ENCODE measurements around the gene FKBP15. TPM values are rescaled to one million over a fixed set of nuclear protein-coding genes. Genes with fewer than 3 reads are reported as not detected.
"Not testable (repeated sequence)": the region's sequence is repeated elsewhere in the genome, so short reads cannot be mapped to it uniquely, and the experiment has no call there.

The FKBP15 gene
- total RNA-seq, 1 experiment from 2014 or later, result 32.2 TPM

GRCh38 chr9:113241161-113241560 lies 20.1 kb upstream of the FKBP15 start:
- no peak overlapping the region for H3K27ac Mint-ChIP-seq (ENCODE audit: low read depth, unreplicated experiment)
- CTCF ChIA-PET, result interaction anchor here (0.5 to 2.2 kb wide), 6 partner anchors 18 to 1503 kb away, joined by 3 to 9 read pairs (median 3); no protein-coding TSS in a partner anchor

DNA sequence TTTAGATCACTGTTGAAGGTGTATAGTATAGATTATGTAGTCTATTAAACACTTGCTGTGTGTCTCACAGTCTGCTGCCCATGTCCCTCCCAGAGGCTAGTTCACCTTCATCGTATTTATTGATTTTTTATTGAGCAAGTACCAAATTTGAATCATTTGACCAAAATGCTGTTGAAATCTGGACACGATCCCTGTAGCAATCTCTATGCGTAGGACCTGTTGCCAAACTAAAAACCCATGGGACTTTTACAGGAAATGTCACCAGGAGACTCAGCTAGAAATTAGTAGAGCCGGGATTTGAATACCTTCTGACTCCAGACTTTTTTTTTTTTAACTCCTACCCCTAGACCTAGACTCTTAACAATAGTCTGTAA lies 17.8 kb upstream of the FKBP15 start:
- ChIA-PET POLR2A (interaction anchor here (0.6 to 3.2 kb wide), 2 partner anchors 17 to 683 kb away, joined by 5 to 22 read pairs; partner anchors contain the start of genes FKBP15 and SLC31A1), CTCF (interaction anchor here (0.6 to 1.1 kb wide), 2 partner anchors 17 to 23 kb away, joined by 3 to 4 read pairs; no protein-coding TSS in a partner anchor)
- H3K27me3 Mint-ChIP-seq (ENCODE audit: insufficient read depth, unreplicated experiment), result no peaks in the 10 kb centered on the region
- no peak for DNase-seq (ENCODE audit: unreplicated experiment)
- peaks cover 6% of the 10 kb centered on the region for H3K4me1 Mint-ChIP-seq (ENCODE audit: insufficient read depth, unreplicated experiment)
- H3K36me3 Mint-ChIP-seq (ENCODE audit: insufficient read depth, unreplicated experiment), result no peaks in the 10 kb centered on the region
- no peak overlapping the region for H3K4me3 Mint-ChIP-seq (ENCODE audit: unreplicated experiment)
- H3K27ac Mint-ChIP-seq (ENCODE audit: low read depth, unreplicated experiment), result no peak overlapping the region
- no peak for TF ChIP-seq CTCF (IDR thresholded peaks at IDR 0.05; ENCODE audit: unreplicated experiment)
- no peaks in the 10 kb centered on the region for H3K9me3 Mint-ChIP-seq (ENCODE audit: unreplicated experiment)
- intact Hi-C loops (cut with micrococcal nuclease), result no loop called here
- no TSS peak for BruUV-seq (replicated peaks)

More at GRCh38 chr9:113241161-113241560, 20.1 kb upstream of the FKBP15 start:
- Mint-ChIP-seq H3K4me3 (ENCODE audit: unreplicated experiment) (no peak overlapping the region), H3K27me3 (ENCODE audit: insufficient read depth, unreplicated experiment) (no peaks in the 10 kb centered on the region), H3K36me3 (ENCODE audit: insufficient read depth, unreplicated experiment) (no peaks in the 10 kb centered on the region), H3K4me1 (ENCODE audit: insufficient read depth, unreplicated experiment) (peaks cover 6% of the 10 kb centered on the region), H3K9me3 (ENCODE audit: unreplicated experiment) (no peaks in the 10 kb centered on the region)
- BruUV-seq (replicated peaks), result no TSS peak
- intact Hi-C loops (cut with micrococcal nuclease), result no loop called here
- no peak for TF ChIP-seq CTCF (IDR thresholded peaks at IDR 0.05; ENCODE audit: unreplicated experiment)
- DNase-seq (ENCODE audit: unreplicated experiment), result no peak
- POLR2A ChIA-PET, result interaction anchor here (0.6 to 1.5 kb wide), 3 partner anchors 34 to 959 kb away, joined by 3 to 4 read pairs (median 3); partner anchors contain the start of gene CDC26

GRCh38 chr9:113238202-113238858 lies 17.3 kb upstream of the FKBP15 start:
- Mint-ChIP-seq H3K4me1 (ENCODE audit: insufficient read depth, unreplicated experiment) (peaks cover 6% of the 10 kb centered on the region), H3K27ac (ENCODE audit: low read depth, unreplicated experiment) (no peak overlapping the region), H3K4me3 (ENCODE audit: unreplicated experiment) (no peak overlapping the region), H3K27me3 (ENCODE audit: insufficient read depth, unreplicated experiment) (no peaks in the 10 kb centered on the region), H3K36me3 (ENCODE audit: insufficient read depth, unreplicated experiment) (no peaks in the 10 kb centered on the region), H3K9me3 (ENCODE audit: unreplicated experiment) (no peaks in the 10 kb centered on the region)
- no peak for TF ChIP-seq CTCF (IDR thresholded peaks at IDR 0.05; ENCODE audit: unreplicated experiment)
- POLR2A ChIA-PET, result interaction anchor here (0.6 to 3.2 kb wide), 3 partner anchors 17 to 682 kb away, joined by 3 to 22 read pairs (median 5); partner anchors contain the start of genes FKBP15 and SLC31A1
- DNase-seq (ENCODE audit: unreplicated experiment), result no peak
- intact Hi-C loops (cut with micrococcal nuclease), result no loop called here
- BruUV-seq (replicated peaks), result no TSS peak
- CTCF ChIA-PET, result interaction anchor here (1.1 kb wide), 1 partner anchor 24 kb away, joined by 4 read pairs; no protein-coding TSS in a partner anchor

DNA sequence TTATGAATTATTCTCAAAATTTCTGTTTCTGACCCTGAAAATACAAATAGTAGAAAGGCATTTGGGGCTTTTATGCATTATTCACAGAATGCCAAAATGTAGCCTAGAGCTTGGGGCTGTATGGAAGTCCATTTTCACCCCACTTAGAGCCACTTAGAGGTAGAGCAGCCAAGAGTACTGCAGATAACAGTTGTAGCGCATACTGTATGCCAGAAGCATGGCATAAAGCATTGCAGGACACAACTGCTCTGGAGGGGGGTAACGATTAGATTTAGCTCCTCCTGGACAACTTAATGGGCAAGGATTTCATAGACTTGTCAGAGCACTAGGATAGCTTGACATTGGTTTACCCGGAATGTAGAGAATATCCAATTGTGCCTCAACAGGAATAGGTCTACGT lies 15.9 kb upstream of the FKBP15 start:
- no TSS peak for BruUV-seq (replicated peaks)
- intact Hi-C loops (cut with micrococcal nuclease), result no loop called here
- no peak overlapping the region for H3K27ac Mint-ChIP-seq (ENCODE audit: low read depth, unreplicated experiment)

DNA sequence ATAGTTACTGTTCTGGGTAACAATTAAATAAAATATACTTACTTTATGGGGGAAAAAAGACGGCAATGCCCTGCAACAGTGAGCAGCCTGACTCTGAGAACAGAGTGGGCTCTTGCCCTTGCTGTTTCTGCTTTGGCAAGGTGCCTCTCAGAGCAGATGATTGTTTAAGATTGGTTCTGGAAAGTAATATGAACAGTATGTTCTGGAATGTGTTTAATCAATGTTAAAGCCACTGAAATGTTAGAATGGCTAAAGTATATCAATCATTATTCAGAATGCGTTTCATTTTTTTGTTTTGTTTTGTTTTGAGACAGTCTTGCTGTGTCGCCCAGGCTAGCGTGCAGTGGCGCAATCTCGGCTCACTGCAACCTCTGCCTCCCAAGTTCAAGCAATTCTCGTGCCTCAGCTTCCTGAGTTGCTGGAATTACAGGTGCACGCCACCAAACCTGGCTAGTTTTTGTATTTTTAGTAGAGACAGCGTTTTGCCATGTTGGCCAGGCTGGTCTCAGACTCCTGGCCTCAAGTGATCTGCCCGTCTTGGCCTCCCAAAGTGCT lies 14.7 kb upstream of the FKBP15 start:
- POLR2A ChIA-PET; H3K27ac Mint-ChIP-seq (ENCODE audit: low read depth, unreplicated experiment); BruUV-seq (replicated peaks); H3K9me3 Mint-ChIP-seq (ENCODE audit: unreplicated experiment); H3K4me1 Mint-ChIP-seq (ENCODE audit: insufficient read depth, unreplicated experiment); DNase-seq (ENCODE audit: unreplicated experiment); H3K27me3 Mint-ChIP-seq (ENCODE audit: insufficient read depth, unreplicated experiment); H3K36me3 Mint-ChIP-seq (ENCODE audit: insufficient read depth, unreplicated experiment); CTCF ChIA-PET; H3K4me3 Mint-ChIP-seq (ENCODE audit: unreplicated experiment); intact Hi-C loops (cut with micrococcal nuclease): not testable (repeated sequence)

More for the DNA sequence above, 15.9 kb upstream of the FKBP15 start:
- H3K4me1 Mint-ChIP-seq (ENCODE audit: insufficient read depth, unreplicated experiment), result peaks cover 6% of the 10 kb centered on the region
- POLR2A ChIA-PET, result interaction anchor here (0.6 to 1.1 kb wide), 3 partner anchors 14 to 1134 kb away, joined by 3 to 7 read pairs (median 4); partner anchors contain the start of genes FKBP15 and SLC31A1
- H3K27me3 Mint-ChIP-seq (ENCODE audit: insufficient read depth, unreplicated experiment), result no peaks in the 10 kb centered on the region
- no peak for TF ChIP-seq CTCF (IDR thresholded peaks at IDR 0.05; ENCODE audit: unreplicated experiment)
- H3K9me3 Mint-ChIP-seq (ENCODE audit: unreplicated experiment), result no peaks in the 10 kb centered on the region
- no peak for DNase-seq (ENCODE audit: unreplicated experiment)
- H3K4me3 Mint-ChIP-seq (ENCODE audit: unreplicated experiment), result no peak overlapping the region
- H3K36me3 Mint-ChIP-seq (ENCODE audit: insufficient read depth, unreplicated experiment), result peaks cover 1% of the 10 kb centered on the region
- CTCF ChIA-PET, result no interaction called here
